ENCODE data around the gene ZNF385D.

DNA sequence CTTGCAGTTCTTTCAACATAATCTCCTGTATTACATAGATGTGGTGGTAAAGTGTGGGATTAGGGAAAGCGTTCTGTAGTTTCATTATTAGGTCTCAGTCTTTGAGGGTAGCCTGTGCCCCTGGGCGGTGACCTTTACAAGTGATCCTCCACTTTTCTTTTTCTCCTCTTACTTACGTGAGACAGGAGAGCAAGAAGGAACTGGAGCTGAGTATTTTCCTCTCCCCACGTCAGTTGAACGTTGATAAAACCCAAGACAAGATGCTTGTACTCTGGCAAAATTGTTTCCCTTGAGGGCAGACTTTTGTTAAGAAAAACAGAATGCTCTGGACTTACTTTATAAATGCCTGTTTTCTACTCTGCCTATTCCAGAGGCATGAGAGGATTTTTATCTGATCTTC lies 378.7 kb downstream of the ZNF385D start:
- TF ChIP-seq, protein P1, sequence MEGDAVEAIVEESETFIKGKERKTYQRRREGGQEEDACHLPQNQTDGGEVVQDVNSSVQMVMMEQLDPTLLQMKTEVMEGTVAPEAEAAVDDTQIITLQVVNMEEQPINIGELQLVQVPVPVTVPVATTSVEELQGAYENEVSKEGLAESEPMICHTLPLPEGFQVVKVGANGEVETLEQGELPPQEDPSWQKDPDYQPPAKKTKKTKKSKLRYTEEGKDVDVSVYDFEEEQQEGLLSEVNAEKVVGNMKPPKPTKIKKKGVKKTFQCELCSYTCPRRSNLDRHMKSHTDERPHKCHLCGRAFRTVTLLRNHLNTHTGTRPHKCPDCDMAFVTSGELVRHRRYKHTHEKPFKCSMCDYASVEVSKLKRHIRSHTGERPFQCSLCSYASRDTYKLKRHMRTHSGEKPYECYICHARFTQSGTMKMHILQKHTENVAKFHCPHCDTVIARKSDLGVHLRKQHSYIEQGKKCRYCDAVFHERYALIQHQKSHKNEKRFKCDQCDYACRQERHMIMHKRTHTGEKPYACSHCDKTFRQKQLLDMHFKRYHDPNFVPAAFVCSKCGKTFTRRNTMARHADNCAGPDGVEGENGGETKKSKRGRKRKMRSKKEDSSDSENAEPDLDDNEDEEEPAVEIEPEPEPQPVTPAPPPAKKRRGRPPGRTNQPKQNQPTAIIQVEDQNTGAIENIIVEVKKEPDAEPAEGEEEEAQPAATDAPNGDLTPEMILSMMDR (conservative IDR thresholded peaks at IDR 0.05; ENCODE audit: low read depth, low read length): no peak
- TF ChIP-seq EZH2 (IDR thresholded peaks at IDR 0.05; ENCODE audit: borderline replicate concordance, low read depth, low read length, poor library complexity, severe bottlenecking): no peak
